AG04450 (cell line): Measurements from ENCODE around the gene SNCG. TPM values are rescaled to one million over a fixed set of nuclear protein-coding genes. Genes with fewer than 3 reads are reported as not detected.
"Not testable (repeated sequence)": the region's sequence is repeated elsewhere in the genome, so short reads cannot be mapped to it uniquely, and the experiment has no call there.

ENCODE experiments used
- CTCF ChIA-PET: fragments of 300-600, 350-600 bp; formaldehyde crosslinking; extraction: SDS; loops from one replicate; lab custom pipeline; 2022; ENCODE audit warnings: antibody characterized with exemption, inconsistent platforms; lab: Charles Lee
- POLR2A ChIA-PET: fragments of 350-600 bp; formaldehyde crosslinking; extraction: SDS; loops from one replicate; lab custom pipeline; 2021; ENCODE audit warnings: antibody characterized with exemption, inconsistent platforms; lab: Yijun Ruan, JAX
- DNase-seq: peaks from one replicate; pipeline ENCODE4 v3.0.0-alpha.2; 2011; ENCODE audit warnings: low read depth, low spot score
- H3K27ac ChIP-seq: one replicate; pipeline ENCODE4 v1.5.1; 2012; ENCODE audit warnings: low read depth, low read length, control low read depth
- H3K27me3 ChIP-seq: one replicate; pipeline ENCODE4 v1.6.0; 2012; ENCODE audit warnings: low read length; ENCODE audit not compliant: control insufficient read depth, insufficient read depth
- H3K4me3 ChIP-seq: 2 replicates; pipeline ENCODE4 v1.5.1; 2011; ENCODE audit warnings: mild to moderate bottlenecking, low read depth, low read length, control low read depth
- H3K9me3 ChIP-seq: 2 replicates; pipeline ENCODE4 v1.5.1; 2012; ENCODE audit warnings: low read length; ENCODE audit not compliant: control insufficient read depth, insufficient read depth
- CTCF ChIP-seq: IDR thresholded peaks from 2 replicates; pipeline ENCODE4 v1.5.1; 2011; ENCODE audit warnings: low read depth, low read length, control low read depth, inconsistent platforms
- polyA plus RNA-seq: library from polyadenylated mRNA; depleted of rRNA; stranded (reverse); fragments of >200 nt; gene quantifications from 2 replicates; pipeline ENCODE4 v1.2.3, GENCODE V29; 2011

SNCG gene
- polyA plus RNA-seq, 1 experiment: 4.6 TPM

GRCh38 chr10:86944471-86944870, 13.9 kb upstream of the SNCG start:
- no peak for TF ChIP-seq CTCF
- DNase-seq: no peak
- Histone ChIP-seq H3K9me3 (peaks cover 7% of the 10 kb centered on the region; the same call in 1 of the 2 replicates), H3K27ac (no peak overlapping the region), H3K27me3 (peaks cover 16% of the 10 kb centered on the region), H3K4me3 (no peak overlapping the region)
- CTCF ChIA-PET: no interaction called here
- POLR2A ChIA-PET: no interaction called here

GRCh38 chr10:86944907-86945306, 13.5 kb upstream of the SNCG start:
- POLR2A ChIA-PET: no interaction called here
- peaks cover 7% of the 10 kb centered on the region; the same call in 1 of the 2 replicates for H3K9me3 ChIP-seq

GRCh38 chr10:86945361-86946212, 12.8 kb upstream of the SNCG start:
- POLR2A ChIA-PET: interaction anchor here (0.6 kb wide), 1 partner anchor 261 kb away, joined by 3 read pairs; no protein-coding TSS in a partner anchor
- Histone ChIP-seq H3K4me3 (no peak overlapping the region), H3K27ac (no peak overlapping the region), H3K27me3 (peaks cover 16% of the 10 kb centered on the region), H3K9me3 (peaks cover 7% of the 10 kb centered on the region; the same call in 1 of the 2 replicates)
- no peak for TF ChIP-seq CTCF
- CTCF ChIA-PET: interaction anchor here (1.5 kb wide), 1 partner anchor 15 kb away, joined by 4 read pairs; no protein-coding TSS in a partner anchor
- DNase-seq: no peak

More at GRCh38 chr10:86944907-86945306, 13.5 kb upstream of the SNCG start:
- Histone ChIP-seq H3K27me3 (peaks cover 16% of the 10 kb centered on the region), H3K27ac (no peak overlapping the region), H3K4me3 (no peak overlapping the region)
- CTCF ChIA-PET: no interaction called here
- DNase-seq: no peak
- TF ChIP-seq CTCF: no peak

DNA sequence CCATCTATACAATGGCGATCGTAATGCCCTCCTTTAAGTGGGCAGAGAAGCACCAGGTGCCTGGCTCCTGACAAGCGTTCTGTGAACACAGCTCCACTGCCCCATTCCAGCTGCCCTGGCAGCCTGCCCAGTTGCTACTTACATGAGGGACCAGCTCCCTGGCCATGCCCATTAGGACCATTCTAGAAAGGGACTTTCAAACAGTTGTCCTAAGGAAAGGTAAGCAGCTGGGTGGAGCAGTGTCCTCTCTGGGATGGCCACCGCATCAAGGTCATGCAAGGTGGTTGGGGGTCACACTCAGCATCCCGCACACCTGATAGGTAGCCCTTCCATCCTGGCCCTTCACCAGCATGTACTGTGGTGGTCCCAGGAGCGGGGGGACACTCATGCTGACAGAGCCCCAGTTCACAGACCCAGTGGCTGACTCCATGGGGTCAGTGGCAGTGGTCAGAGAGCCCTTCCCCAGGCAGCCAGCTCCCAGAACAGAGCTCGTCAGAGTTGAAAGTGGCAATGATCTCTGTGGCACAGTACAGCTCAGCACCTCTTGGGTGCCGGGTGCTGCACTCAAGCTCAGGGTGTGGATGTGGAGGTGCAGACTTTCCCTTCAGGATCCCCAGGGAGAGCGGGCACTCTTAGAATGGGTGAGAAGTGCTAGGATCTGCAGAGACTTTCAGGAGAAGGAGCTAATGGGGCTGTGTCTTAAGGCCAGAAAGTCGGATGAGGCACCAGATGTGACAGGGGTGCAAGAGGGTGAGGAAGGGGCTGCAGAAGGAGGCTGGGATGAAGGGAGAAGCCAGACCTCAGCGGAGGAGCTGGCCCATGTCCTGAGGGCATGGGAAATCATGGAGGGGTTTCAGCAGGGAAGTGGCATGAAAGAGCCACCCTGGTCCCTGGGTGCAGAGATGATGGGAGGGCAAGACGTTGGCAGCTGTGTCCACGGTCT, 11.9 kb upstream of the SNCG start:
- DNase-seq: no peak
- Histone ChIP-seq H3K27me3 (peaks cover 16% of the 10 kb centered on the region), H3K4me3 (no peak overlapping the region), H3K27ac (no peak overlapping the region), H3K9me3 (peaks cover 7% of the 10 kb centered on the region; the same call in 1 of the 2 replicates)
- ChIA-PET POLR2A (no interaction called here), CTCF (interaction anchor here (1.5 kb wide), 1 partner anchor 14 kb away, joined by 4 read pairs; no protein-coding TSS in a partner anchor)
- no peak for TF ChIP-seq CTCF

DNA sequence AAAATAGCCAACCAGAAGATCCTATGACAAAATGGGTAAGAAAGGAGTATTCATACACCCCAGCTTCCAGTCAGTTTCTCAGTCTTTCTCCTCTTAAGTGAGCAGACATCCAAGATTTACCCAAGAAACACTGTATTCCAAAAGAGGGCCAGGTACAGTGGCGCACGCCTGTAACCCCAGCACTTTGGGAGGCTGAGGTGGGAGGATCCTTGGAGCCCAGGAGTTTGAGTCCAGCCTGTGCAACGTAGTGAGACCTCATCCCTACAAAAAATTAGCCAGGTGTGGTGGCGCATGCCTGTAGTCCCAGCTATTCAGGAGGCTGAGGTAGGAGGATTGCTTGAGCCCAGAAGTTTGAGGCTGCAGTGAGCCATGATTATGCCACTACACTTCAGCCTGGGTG, 10.6 kb upstream of the SNCG start:
- CTCF ChIA-PET: interaction anchor here (0.6 to 1.5 kb wide), 3 partner anchors 8 to 19 kb away, joined by 3 to 9 read pairs (median 3); no protein-coding TSS in a partner anchor
- peaks cover 17% of the 10 kb centered on the region for H3K9me3 ChIP-seq
- H3K4me3 ChIP-seq, H3K27ac ChIP-seq, DNase-seq, POLR2A ChIA-PET: not testable (repeated sequence)
- peaks cover 16% of the 10 kb centered on the region for H3K27me3 ChIP-seq
